Measurements from ENCODE around the gene SERPIND1. TPM values are rescaled to one million over a fixed set of nuclear protein-coding genes. Genes with fewer than 3 reads are reported as not detected.

The SERPIND1 gene
- total and polyA plus RNA-seq, 2 experiments from 2014 or later = not detected

GRCh38 chr22:20787746-20788626 lies 14.1 kb downstream of the SERPIND1 start (continued):
- TF ChIP-seq ZNF462 (CRISPR knock-in tag; IDR thresholded peaks at IDR 0.05) = no peak
- TF ChIP-seq ETS1 (IDR thresholded peaks at IDR 0.05) = no peak
- TF ChIP-seq NANOG (IDR thresholded peaks at IDR 0.05; ENCODE audit: borderline replicate concordance) = no peak

- H3K36me3 ChIP-seq (ENCODE audit: insufficient read depth) = no peaks in the 10 kb centered on the region
- Mint-ChIP-seq H3K9me3 (no peaks in the 10 kb centered on the region), H3K4me3 (no peak overlapping the region), H3K27me3 (ENCODE audit: insufficient read depth, low read depth, poor library complexity) (peaks cover 7% of the 10 kb centered on the region), H3K27ac (no peak overlapping the region), H3K36me3 (ENCODE audit: low read depth) (no peaks in the 10 kb centered on the region; the same call in 2 of the 3 replicates), H3K4me1 (peaks cover 10% of the 10 kb centered on the region)
- no peak overlapping the region for H2AFZ ChIP-seq
- H3K4me3 ChIP-seq = no peak overlapping the region
- H4K20me1 ChIP-seq (replicated peaks; ENCODE audit: insufficient read depth) = no peaks in the 10 kb centered on the region; the same call in 1 of the 2 replicates
- no peaks in the 10 kb centered on the region for H3K79me2 ChIP-seq (replicated peaks; ENCODE audit: insufficient read depth)
- no peaks in the 10 kb centered on the region for H3F3A ChIP-seq (replicated peaks; ENCODE audit: low read depth)
- no peaks in the 10 kb centered on the region for H3K9me2 ChIP-seq (ENCODE audit: insufficient read depth)
- no peak for DNase-seq (ENCODE audit: low spot score)
- H3K4me1 ChIP-seq (ENCODE audit: insufficient read depth) = peaks cover 3% of the 10 kb centered on the region
- H3K4me2 ChIP-seq = no peak overlapping the region
- no peak overlapping the region for H3K27ac ChIP-seq (ENCODE audit: low read depth)
- no peak for ATAC-seq
- no peaks in the 10 kb centered on the region for H3K27me3 ChIP-seq (ENCODE audit: insufficient read depth)
- TF ChIP-seq CREB1 (CRISPR knock-in tag; IDR thresholded peaks at IDR 0.05; ENCODE audit: low read depth) (no peak), EZH2phosphoT487 (IDR thresholded peaks at IDR 0.05; ENCODE audit: unreplicated experiment) (no peak), STAT1 (IDR thresholded peaks at IDR 0.05; ENCODE audit: unreplicated experiment) (no peak), POLR2AphosphoS5 (IDR thresholded peaks at IDR 0.05; ENCODE audit: low read depth) (no peak), ETS1 (IDR thresholded peaks at IDR 0.05) (no peak), ZNF114 (CRISPR knock-in tag; IDR thresholded peaks at IDR 0.05) (no peak), REST (IDR thresholded peaks at IDR 0.05; ENCODE audit: unreplicated experiment) (no peak)
Measured at GRCh38 chr22:20788627-20789344, 14.9 kb downstream of the SERPIND1 start.

Measured in GM23338 (cell line).